BE2C (cell line): Measurements from ENCODE around the gene FASTK.
A peak's percentile ranks its signal among the peaks of the same experiment; 100 is the strongest.

Experiments
- DNase-seq: peaks from one replicate; pipeline ENCODE4 v3.0.0-alpha.2; 2020
- H3K27me3 ChIP-seq: fragments of 250-450 bp; sonication (Bioruptor Pico); 2 replicates; pipeline ENCODE4 v1.5.1; 2020; ENCODE audit warnings: mild to moderate bottlenecking
- H3K36me3 ChIP-seq: fragments of 250-450 bp; sonication (Bioruptor Pico); 2 replicates; pipeline ENCODE4 v1.5.1; 2020; ENCODE audit warnings: mild to moderate bottlenecking
- H3K4me1 ChIP-seq: fragments of 250-450 bp; sonication (Bioruptor Pico); 2 replicates; pipeline ENCODE4 v1.5.1; 2020
- H3K4me3 ChIP-seq: 2 replicates; pipeline ENCODE4 v1.5.1; 2011; ENCODE audit warnings: low read depth, low read length
- H3K9me3 ChIP-seq: fragments of 250-450 bp; sonication (Bioruptor Pico); 2 replicates; pipeline ENCODE4 v1.5.1; 2020
- CTCF ChIP-seq: IDR thresholded peaks from 2 replicates; pipeline ENCODE4 v1.5.1; 2012; ENCODE audit warnings: mild to moderate bottlenecking, low read depth, low read length

The FASTK gene

GRCh38 chr7:151075978-151076426 is 4.6 kb downstream of the FASTK start:
- peaks cover 58% of the 10 kb centered on the region for H3K36me3 ChIP-seq
- no peak for DNase-seq
- no peak for TF ChIP-seq CTCF
- H3K27me3 ChIP-seq, result no peaks in the 10 kb centered on the region
- peaks cover 30% of the 10 kb centered on the region for H3K4me1 ChIP-seq
- H3K9me3 ChIP-seq, result no peaks in the 10 kb centered on the region
- no peak overlapping the region for H3K4me3 ChIP-seq

- Histone ChIP-seq H3K4me3 (no peak overlapping the region), H3K4me1 (peaks cover 30% of the 10 kb centered on the region), H3K27me3 (no peaks in the 10 kb centered on the region), H3K36me3 (peaks cover 62% of the 10 kb centered on the region), H3K9me3 (no peaks in the 10 kb centered on the region)
- no peak for TF ChIP-seq CTCF
- DNase-seq, result no peak
These were observed 5.0 kb downstream of the FASTK start for GRCh38 chr7:151075662-151075971.

- Histone ChIP-seq H3K36me3 (peaks cover 68% of the 10 kb centered on the region), H3K9me3 (no peaks in the 10 kb centered on the region)
These were observed 5.6 kb downstream of the FASTK start for GRCh38 chr7:151074817-151075661.

GRCh38 chr7:151073990-151074389 is 6.6 kb downstream of the FASTK start:
- peaks cover 23% of the 10 kb centered on the region for H3K4me1 ChIP-seq
- DNase-seq, result no peak
- no peak for TF ChIP-seq CTCF
- H3K36me3 ChIP-seq, result peaks cover 77% of the 10 kb centered on the region
- no peak overlapping the region for H3K4me3 ChIP-seq
- H3K27me3 ChIP-seq, result no peaks in the 10 kb centered on the region
- H3K9me3 ChIP-seq, result no peaks in the 10 kb centered on the region

More at GRCh38 chr7:151074817-151075661, 5.6 kb downstream of the FASTK start:
- no peaks in the 10 kb centered on the region for H3K27me3 ChIP-seq
- no peak for TF ChIP-seq CTCF
- H3K4me1 ChIP-seq, result peaks cover 30% of the 10 kb centered on the region
- DNase-seq, result peak; percentile 5
- no peak overlapping the region for H3K4me3 ChIP-seq

- TF ChIP-seq CTCF, result no peak
- Histone ChIP-seq H3K4me1 (no peaks in the 10 kb centered on the region), H3K27me3 (no peaks in the 10 kb centered on the region), H3K9me3 (no peaks in the 10 kb centered on the region), H3K36me3 (peaks cover 94% of the 10 kb centered on the region), H3K4me3 (no peak overlapping the region)
- no peak for DNase-seq
These were observed 9.4 kb downstream of the FASTK start for GRCh38 chr7:151071032-151071866.

- H3K36me3 ChIP-seq, result peaks cover 94% of the 10 kb centered on the region
- no peak overlapping the region for H3K4me3 ChIP-seq
- no peak for DNase-seq
- no peaks in the 10 kb centered on the region for H3K4me1 ChIP-seq
- no peaks in the 10 kb centered on the region for H3K27me3 ChIP-seq
- no peaks in the 10 kb centered on the region for H3K9me3 ChIP-seq
- no peak for TF ChIP-seq CTCF
These were observed 10.0 kb downstream of the FASTK start for GRCh38 chr7:151070574-151070960.
